H1 (cell line): ENCODE results near the gene TEX51. TPM values are rescaled to one million over a fixed set of nuclear protein-coding genes. Genes with fewer than 3 reads are reported as not detected.

Experiments
- RAD21 ChIP-seq, 2 experiments: IDR thresholded peaks in 1 of 2; conservative IDR thresholded peaks in 1 of 2; 2 replicates each; pipeline ENCODE4 v1.6.1; 2011; ENCODE audit warnings: low read depth in 2 of 2, low read length in 2 of 2, improper control_type of control experiment in 1 of 2, inconsistent platforms in 1 of 2, mild to moderate bottlenecking in 1 of 2, moderate library complexity in 1 of 2
- polyA plus RNA-seq, 7 experiments: library from polyadenylated mRNA; depleted of rRNA in 3 of 7; stranded (reverse) in 5 of 7; unstranded in 2 of 7; fragments of >200 nt in 5 of 7; fragments of 200-250 nt in 2 of 7; gene quantifications; 1 replicate in 5 of 7; 2 replicates in 1 of 7; 4 replicates in 1 of 7; pipeline versions ENCODE4 v1.2.1 to v1.2.3, GENCODE V29; 2011 to 2013; ENCODE audit warnings: missing spikeins in 2 of 7, mixed read lengths in 2 of 7
- total RNA-seq: library from RNA; stranded (reverse); fragmentation: NEBNext Ultra II Directional; extraction: Animal tissue kit (Norgen Biotek cat#: 25700); gene quantifications from 2 replicates; pipeline ENCODE4 v1.2.1, GENCODE V29; 2021

The TEX51 gene
- total and polyA plus RNA-seq, 2 of the 8 experiments (the other 6 are each of a cell fraction or from before 2014, with no cell fraction given): not detected

GRCh38 chr2:126950504-126950903 is 51.8 kb downstream of the TEX51 start (continued):
- no peak for TF ChIP-seq RAD21 (IDR thresholded peaks at IDR 0.05 in 1 of 2, conservative IDR thresholded peaks at IDR 0.05 in 1 of 2; ENCODE audit: low read depth in 2 of 2, low read length in 2 of 2)

Other genes with a start within 250 kb of the TEX51 start
- gene GYPC, start 242.7 kb upstream of the TEX51 start, total RNA-seq: 26.7 and 26.8 TPM in 2 replicates
- 53.6 and 55.1 TPM in 2 replicates for gene GYPC, start 242.7 kb upstream of the TEX51 start, polyA plus RNA-seq (2011; rRNA removed)
- 35.6 and 41.9 TPM in 2 replicates for gene BIN1, start 208.3 kb downstream of the TEX51 start, total RNA-seq
- 23.6 and 35.1 TPM in 2 replicates for gene BIN1, start 208.3 kb downstream of the TEX51 start, polyA plus RNA-seq (2011; rRNA removed)